IMR-90 (cell line): ENCODE results near the gene ARPC2. TPM values are rescaled to one million over a fixed set of nuclear protein-coding genes. Genes with fewer than 3 reads are reported as not detected.

Source experiments
- BHLHE40 ChIP-seq: fragments of 150-350 bp; IDR thresholded peaks from 2 replicates; pipeline ENCODE4 v1.6.1; 2016; ENCODE audit warnings: mild to moderate bottlenecking, low read depth, low read length
- RAD21 ChIP-seq: IDR thresholded peaks from 2 replicates; pipeline ENCODE4 v1.6.1; 2012; ENCODE audit warnings: low read length, improper control_type of control experiment
- polyA plus RNA-seq, 3 experiments: library from polyadenylated mRNA; depleted of rRNA; stranded (reverse); fragments of >200 nt; gene quantifications; 2 replicates each; pipeline ENCODE4 v1.2.3, GENCODE V29; 2012; ENCODE audit warnings: low replicate concordance in 1 of 3
- total RNA-seq: library from RNA; depleted of rRNA; stranded (reverse); fragments of >200 nt; gene quantifications from 2 replicates; pipeline ENCODE4 v1.2.3, GENCODE V29; 2012

ARPC2 gene
- total and polyA plus RNA-seq, 2 of the 4 experiments (the other 2 are of a cell fraction) = 561 to 635 TPM

- TF ChIP-seq RAD21 (no peak), BHLHE40 (no peak)
Measured at GRCh38 chr2:218291318-218292047, 74.5 kb downstream of the ARPC2 start (continued).
